ENCODE results near the gene ILF2.

Gene ILF2

GRCh38 chr1:153627715-153628626 is 42.8 kb downstream of the ILF2 start, which contains the start of gene S100A1:
Gene S100A1, plus strand, starts transcription at chr1:153628434. Its CDS starts 2,088 bp downstream, at chr1:153630522.
- no peak for DNase-seq (ENCODE audit: low read depth in 2 of 2)

- no peak for DNase-seq (ENCODE audit: low read depth in 2 of 2)
Observed at GRCh38 chr1:153626904-153627714, 43.7 kb downstream of the ILF2 start, which contains the start of gene S100A13. Gene S100A13, minus strand, starts transcription at chr1:153627505. Its CDS starts 1,033 bp downstream, at chr1:153626472.

GRCh38 chr1:153626477-153626903 is 44.3 kb downstream of the ILF2 start:
- DNase-seq (ENCODE audit: low read depth in 2 of 2): no peak

- DNase-seq (ENCODE audit: low read depth in 2 of 2): no peak
Observed at GRCh38 chr1:153624965-153625611, 45.7 kb downstream of the ILF2 start.

GRCh38 chr1:153623101-153623500 is 47.7 kb downstream of the ILF2 start:
- no peak for DNase-seq (ENCODE audit: low read depth in 2 of 2)

GRCh38 chr1:153619171-153619570 is 51.6 kb downstream of the ILF2 start:
- DNase-seq (ENCODE audit: low read depth in 2 of 2): no peak

GRCh38 chr1:153617663-153618062 is 53.1 kb downstream of the ILF2 start:
- DNase-seq (ENCODE audit: low read depth in 2 of 2): peak in 1 of 2 donors; percentile 81

- DNase-seq (ENCODE audit: low read depth in 2 of 2): no peak
Observed at GRCh38 chr1:153616917-153617311, 53.9 kb downstream of the ILF2 start.

GRCh38 chr1:153616144-153616916 is 54.5 kb downstream of the ILF2 start, which contains the start of gene S100A14:
Gene S100A14, minus strand, starts transcription at chr1:153616325. Its CDS starts 467 bp downstream, at chr1:153615858.
- DNase-seq (ENCODE audit: low read depth in 2 of 2): no peak

- DNase-seq (ENCODE audit: low read depth in 2 of 2): no peak
Observed at GRCh38 chr1:153615406-153615805, 55.4 kb downstream of the ILF2 start.

- DNase-seq (ENCODE audit: low read depth in 2 of 2): no peak
Observed at GRCh38 chr1:153614906-153615305, 55.9 kb downstream of the ILF2 start.

- no peak for DNase-seq (ENCODE audit: low read depth in 2 of 2)
Observed at GRCh38 chr1:153614189-153614900, 56.4 kb downstream of the ILF2 start.

GRCh38 chr1:153613406-153613805 is 57.4 kb downstream of the ILF2 start:
- no peak for DNase-seq (ENCODE audit: low read depth in 2 of 2)

GRCh38 chr1:153612755-153613331 is 58.0 kb downstream of the ILF2 start, which contains the start of gene S100A16:
Gene S100A16, minus strand, starts transcription at chr1:153613137. Its CDS starts 4,986 bp downstream, at chr1:153608151.
- DNase-seq (ENCODE audit: low read depth in 2 of 2): no peak

- no peak for DNase-seq (ENCODE audit: low read depth in 2 of 2)
Observed at GRCh38 chr1:153612111-153612754, 58.6 kb downstream of the ILF2 start.
